ENCODE data around the gene PDGFC. TPM values are rescaled to one million over a fixed set of nuclear protein-coding genes. Genes with fewer than 3 reads are reported as not detected.

Gene PDGFC
- total RNA-seq, 4 donors from 2014 or later: 29.0 to 47.8 (median 38.1) TPM

DNA sequence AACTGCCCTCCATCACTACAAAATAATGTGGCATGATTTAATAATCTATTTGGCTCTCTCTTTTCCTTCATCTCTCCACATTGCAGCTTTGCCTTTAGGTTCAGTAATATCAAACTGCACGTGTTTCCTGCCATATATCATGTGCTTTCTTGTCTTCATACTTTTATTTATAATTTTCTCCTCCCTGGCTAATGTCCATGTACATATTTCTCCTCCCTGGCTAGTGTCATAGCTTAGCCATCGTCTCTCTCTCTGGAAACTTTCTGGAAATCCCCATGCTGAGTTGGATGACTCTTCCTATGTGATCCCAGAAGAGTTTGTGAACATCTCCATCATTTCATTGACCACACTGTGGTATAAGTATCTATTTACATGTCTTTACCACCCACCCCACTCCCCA is 21.3 kb upstream of the PDGFC start:
- TF ChIP-seq, protein P1, sequence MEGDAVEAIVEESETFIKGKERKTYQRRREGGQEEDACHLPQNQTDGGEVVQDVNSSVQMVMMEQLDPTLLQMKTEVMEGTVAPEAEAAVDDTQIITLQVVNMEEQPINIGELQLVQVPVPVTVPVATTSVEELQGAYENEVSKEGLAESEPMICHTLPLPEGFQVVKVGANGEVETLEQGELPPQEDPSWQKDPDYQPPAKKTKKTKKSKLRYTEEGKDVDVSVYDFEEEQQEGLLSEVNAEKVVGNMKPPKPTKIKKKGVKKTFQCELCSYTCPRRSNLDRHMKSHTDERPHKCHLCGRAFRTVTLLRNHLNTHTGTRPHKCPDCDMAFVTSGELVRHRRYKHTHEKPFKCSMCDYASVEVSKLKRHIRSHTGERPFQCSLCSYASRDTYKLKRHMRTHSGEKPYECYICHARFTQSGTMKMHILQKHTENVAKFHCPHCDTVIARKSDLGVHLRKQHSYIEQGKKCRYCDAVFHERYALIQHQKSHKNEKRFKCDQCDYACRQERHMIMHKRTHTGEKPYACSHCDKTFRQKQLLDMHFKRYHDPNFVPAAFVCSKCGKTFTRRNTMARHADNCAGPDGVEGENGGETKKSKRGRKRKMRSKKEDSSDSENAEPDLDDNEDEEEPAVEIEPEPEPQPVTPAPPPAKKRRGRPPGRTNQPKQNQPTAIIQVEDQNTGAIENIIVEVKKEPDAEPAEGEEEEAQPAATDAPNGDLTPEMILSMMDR (IDR thresholded peaks at IDR 0.05; ENCODE audit: low read depth): no peak

DNA sequence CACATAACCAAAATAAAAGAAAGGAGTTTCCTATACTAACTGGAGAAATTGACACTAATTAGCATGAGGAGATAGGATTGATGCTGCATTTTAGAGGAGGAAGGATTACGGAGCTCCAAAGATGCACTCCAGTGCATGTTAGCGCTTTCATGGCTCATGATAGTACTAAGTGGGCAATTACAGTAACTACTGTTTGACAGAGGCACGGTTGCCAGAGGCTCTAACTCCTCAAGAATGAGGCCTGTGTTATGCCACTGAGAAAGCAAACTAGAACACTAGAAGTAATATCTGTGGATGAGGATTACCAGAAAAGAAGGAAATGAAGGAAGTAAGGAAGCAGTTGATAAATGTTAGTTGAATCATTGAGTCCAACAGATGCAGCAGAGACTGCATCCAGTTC is 19.6 kb upstream of the PDGFC start:
- TF ChIP-seq, protein P1 (IDR thresholded peaks at IDR 0.05; ENCODE audit: low read depth): no peak

DNA sequence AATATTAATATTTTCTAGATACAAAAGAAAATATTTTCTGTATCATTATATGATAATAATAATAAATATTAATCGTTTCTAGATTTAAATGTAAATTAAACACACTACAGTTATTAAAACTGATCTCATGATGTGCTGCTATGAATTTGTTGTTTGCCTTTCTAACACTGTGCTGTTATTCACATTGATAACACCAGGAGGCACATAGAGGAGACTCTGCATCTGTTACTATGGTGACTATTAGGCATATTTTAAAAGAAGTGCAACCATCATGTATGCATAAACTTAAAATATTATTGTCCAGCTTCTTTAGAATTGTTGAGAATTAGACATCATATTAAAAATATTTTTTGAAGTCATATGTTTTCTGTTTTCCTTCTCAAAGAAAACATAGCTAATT is 11.8 kb upstream of the PDGFC start:
- TF ChIP-seq, protein P1 (IDR thresholded peaks at IDR 0.05; ENCODE audit: low read depth): no peak

DNA sequence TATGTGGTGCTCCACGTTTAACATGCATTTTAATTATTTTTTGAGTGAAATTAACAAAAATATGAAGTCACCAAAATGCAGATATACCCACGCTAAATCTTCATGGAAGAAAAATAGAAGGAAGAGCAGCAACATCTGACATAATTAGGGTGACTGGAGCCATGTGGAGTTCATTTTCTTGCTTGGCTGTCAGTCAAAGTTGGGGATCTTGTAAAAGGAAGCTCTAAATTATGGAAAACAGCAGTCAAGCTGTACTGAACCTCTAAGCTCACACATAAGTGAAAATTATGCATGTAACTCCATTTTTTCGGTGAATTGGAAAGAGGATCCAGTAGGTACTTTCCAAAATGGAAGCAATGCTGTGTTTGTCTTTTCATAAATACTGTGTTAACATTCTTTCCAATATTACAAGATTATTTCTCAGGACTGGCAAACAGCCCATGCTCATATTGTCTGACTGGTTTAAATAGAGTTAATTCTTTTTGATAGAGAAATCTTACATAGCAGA is 9.7 kb upstream of the PDGFC start:
- TF ChIP-seq, protein P1 (IDR thresholded peaks at IDR 0.05; ENCODE audit: low read depth): no peak

DNA sequence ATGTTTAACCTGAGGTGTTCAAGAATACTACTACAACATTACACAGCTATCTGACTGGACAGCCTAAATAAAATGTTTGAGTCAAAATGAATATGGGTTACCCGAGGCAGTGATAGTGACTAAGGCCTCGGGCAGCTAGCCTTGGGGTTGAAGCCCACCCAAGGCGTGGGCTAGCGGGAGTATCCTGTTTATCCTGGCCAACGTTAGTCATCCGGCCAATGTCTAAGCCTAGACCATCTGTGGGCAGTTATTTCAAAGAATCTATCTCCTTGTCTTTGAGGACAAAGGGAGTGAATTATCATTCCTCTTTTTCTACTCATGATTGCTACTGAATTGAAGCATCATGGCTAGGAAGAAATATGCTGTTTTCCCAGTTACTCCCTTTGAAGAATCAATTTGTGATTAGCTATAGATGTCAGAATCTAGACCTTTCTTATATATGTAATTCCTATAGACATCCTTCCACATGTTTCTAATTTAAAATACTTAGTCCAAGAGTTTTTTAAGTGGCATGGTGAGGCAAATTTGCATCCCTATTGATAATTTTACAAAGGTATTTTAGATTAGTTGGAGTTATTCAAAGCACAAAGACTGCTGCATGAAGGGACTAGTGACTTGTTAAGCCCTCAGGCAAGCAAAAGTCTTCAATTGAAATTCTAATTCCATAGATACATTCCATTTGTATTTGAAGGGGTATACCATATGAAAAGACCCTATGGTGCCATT is 6.0 kb upstream of the PDGFC start:
- TF ChIP-seq, protein P1 (IDR thresholded peaks at IDR 0.05; ENCODE audit: low read depth): no peak

DNA sequence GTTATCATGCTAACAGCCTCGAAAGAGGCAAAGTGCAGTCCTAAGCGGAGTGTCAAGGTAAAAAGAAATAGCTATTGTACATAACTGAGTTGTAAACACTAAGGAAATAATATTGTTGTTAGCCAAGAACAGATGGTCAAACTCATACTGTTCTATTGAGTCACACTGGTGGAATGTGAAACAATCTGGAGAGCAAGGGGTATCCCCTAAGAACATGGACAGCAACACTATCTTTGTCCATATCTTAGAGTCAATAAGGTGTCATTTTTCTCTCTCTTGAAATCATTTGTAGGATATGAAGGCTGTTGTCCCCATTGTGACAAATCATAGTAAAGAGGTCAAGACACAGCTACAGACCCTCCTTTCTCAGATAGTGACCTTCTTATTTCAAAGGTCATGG is 4.5 kb upstream of the PDGFC start:
- TF ChIP-seq, protein P1 (IDR thresholded peaks at IDR 0.05; ENCODE audit: low read depth): no peak

DNA sequence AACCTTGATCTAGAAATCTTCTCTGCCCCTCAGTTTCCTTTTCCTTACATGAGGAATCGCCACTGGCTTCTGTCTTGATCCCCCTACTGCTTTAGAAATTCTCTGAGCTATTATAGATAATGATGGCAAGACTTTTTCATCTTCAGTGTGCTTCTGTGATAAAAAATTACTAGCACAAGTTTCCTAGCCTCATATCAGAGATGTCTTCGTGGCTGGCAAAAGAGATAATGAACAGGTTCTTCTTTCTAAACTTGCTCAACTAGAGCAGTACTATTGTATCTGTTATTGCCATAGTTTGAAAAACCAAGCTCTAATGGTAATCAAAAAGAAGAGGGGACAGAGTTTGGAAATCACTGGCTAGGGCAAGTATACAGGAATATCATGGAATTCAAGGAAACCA is 4.1 kb upstream of the PDGFC start:
- TF ChIP-seq, protein P1 (IDR thresholded peaks at IDR 0.05; ENCODE audit: low read depth): no peak

Measured in subcutaneous adipose tissue (tissue), 4 donors.